ENCODE results near the gene FAM131C.

The FAM131C gene

DNA sequence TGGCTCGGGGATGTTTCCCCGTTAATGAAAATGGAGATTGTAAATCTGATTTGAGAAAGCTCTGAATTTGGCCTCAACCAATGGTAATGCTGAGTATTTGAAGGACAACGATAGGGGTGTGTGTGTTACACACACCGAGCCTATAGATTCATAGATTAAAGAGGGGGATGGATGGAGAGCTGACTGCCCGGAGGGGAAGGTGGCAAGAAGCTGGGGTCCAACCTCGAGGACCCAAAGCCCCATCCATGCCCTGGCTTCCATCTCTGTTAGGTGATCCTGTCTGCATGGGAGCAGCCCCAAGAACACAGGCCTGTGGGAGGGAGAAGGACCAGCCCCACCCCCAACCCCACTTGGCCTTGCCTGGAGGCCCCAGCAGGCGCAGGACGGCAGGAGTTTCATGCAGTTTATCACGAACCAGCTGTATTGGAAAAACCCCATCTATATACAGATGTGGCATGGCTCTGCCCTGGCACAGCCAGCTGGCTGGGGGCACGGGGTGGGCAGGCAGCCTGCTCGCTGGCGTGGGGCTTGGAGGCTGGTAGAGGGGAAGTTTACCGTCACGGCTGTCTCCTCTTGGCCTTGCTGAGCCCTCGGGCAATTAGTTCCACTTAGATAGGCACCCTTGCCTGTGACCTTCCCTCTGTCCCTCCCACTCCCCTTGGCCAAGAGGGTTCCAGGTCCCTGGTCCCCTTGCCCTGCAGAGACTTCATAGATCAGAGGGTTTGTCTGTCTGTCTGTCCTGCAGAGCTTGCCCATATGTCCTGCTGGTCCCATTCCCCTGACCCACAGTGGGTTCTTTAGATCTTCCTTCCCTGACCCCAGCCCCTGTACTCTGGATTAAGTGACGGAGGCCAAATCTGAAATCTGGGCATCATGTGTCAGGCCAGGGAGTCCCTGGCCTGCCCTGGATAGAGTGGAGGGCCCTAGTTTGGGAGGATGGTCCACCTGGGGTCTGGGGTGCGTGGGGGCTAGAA lies 58.7 kb downstream of the FAM131C start:
- peak; percentile 41 for DNase-seq

- DNase-seq = no peak
Observed at GRCh38 chr1:16013908-16014258, 59.6 kb downstream of the FAM131C start.

- DNase-seq = peak; percentile 56
Observed at GRCh38 chr1:16013220-16013907, 60.1 kb downstream of the FAM131C start.

DNA sequence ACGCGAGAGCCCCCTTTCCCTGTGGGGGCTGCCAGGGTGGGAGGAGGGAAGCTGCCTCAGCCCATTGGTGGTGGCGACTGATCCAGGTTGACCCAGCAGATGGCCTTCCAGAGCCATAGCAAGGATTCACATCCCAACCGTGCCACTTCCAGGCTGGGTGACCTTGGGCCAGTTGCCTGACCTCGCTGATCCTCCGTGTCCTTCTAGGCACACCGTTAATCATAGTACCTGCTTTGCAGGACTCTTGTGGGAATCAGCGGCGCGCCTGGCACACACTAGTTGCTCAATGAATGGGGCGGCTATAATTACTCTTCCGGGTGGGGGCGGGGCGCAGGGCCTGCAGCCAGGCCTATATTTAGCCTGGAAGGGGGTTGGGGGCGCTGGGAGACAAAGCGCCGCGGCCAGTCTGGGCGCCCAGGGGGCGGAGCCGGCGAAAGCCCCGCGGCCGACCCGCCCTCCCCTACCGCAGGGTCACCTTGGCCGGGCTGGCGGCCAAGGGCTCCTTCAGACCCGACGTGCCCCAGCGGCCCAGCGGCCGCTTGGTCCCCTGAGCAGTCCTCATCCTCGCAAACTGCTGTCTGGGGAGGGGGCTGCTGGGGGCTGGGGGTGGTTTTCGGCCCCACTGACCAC lies 60.7 kb downstream of the FAM131C start:
- peak; percentile 54 for DNase-seq

DNA sequence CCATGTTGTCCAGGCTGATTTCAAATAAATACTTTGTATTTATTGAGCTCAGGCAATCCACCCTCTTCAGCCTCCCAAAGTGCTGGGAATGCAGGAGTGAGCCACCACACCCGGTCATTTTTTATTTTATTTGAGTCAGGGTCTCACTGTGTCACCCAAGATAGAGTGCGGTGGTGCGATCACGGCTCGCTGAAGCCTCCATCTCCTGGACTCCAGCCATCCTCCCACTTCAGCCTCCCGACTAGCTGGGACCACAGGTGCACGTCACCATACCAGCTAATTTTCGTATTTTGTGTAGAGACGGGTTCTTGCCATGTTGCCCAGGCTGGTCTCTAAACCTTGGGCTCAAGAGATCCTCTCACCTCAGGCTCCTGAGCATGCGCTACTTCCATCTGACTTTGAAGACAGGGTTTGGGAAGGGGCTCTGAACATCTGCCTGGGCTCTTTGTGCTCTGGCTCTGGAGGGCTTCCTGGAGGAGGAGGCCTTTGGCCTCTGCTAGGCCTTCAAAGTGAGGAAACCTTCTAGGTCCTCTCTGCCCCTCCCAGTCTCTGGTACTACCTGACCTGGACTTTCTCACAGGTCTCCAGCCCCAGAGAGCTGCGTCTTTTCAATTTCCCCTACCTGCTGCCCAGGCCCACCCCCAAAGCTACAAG lies 61.4 kb downstream of the FAM131C start:
- DNase-seq = no peak

- DNase-seq = no peak
Observed at GRCh38 chr1:16010837-16011236, 62.6 kb downstream of the FAM131C start.

DNA sequence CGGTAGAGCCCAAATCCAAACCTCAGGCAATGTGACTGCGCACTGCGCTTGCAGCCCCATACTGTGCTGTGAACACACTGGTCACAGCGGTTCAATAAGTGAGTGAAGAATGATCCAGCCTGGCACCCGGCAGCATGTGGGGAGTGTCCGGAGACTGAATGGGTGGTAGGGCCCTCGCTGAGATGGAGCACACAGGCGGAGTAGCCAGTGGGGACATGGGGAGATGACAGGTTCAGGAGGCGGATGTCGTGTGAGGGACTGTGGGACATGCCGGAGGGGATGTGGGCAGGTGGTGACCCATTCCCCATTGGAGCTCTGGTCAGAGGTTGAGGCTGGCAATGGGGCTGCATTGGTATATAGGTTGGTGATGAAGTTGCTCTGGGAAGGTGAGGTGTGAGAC lies 63.8 kb downstream of the FAM131C start:
- no peak for DNase-seq

DNA sequence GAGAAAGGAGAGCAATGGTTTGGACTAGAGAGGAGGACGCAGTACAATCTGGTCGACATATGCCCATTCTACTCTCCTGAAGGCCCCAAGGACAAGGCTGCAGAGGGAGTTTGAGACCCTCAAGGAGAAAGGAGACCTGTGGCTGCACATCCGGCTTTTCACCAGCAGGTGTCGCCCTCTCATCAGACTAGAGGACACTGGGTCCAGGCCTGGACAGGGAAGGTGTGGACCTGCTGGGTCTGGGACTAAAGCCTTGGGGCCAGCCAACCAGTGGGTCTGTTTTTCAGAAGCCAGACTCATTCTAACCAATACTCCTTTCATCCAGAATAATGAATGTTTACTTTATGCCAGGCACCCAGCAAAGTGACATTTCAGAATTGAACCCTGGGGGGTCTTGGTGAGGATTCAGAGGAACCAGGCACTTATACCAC lies 64.4 kb downstream of the FAM131C start:
- peak; percentile 75 for DNase-seq

Data from hematopoietic multipotent progenitor cell treated with erythropoietin and hydrocortisone succinate and interleukin-3 and kit ligand, for 8 days (in vitro differentiated cells).